A549 (cell line): ENCODE results near the gene PLCB3. TPM values are rescaled to one million over a fixed set of nuclear protein-coding genes. Genes with fewer than 3 reads are reported as not detected.

Experiments used
- ATAC-seq, 2 experiments: fragments of 200-7000 bp in 1 of 2; fragments of >200 bp in 1 of 2; cut with Nextera tagmentation in 1 of 2; cut with Tn5 transposase in 1 of 2; 3 replicates each; pipeline versions ENCODE4 v1.8.0 to v1.9.1; 2018 to 2020; ENCODE audit warnings: mild to moderate bottlenecking in 1 of 2, moderate library complexity in 1 of 2
- CTCF ChIA-PET: fragments of 300-600 bp; sonication (Branson Sonifier 250); formaldehyde crosslinking; extraction: SDS; loops from one replicate; lab custom pipeline; 2021; ENCODE audit warnings: antibody characterized with exemption, inconsistent platforms; lab: Yijun Ruan, JAX
- POLR2A ChIA-PET: fragments of 350-600 bp; formaldehyde crosslinking; extraction: SDS; loops from one replicate; lab custom pipeline; 2021; ENCODE audit warnings: antibody characterized with exemption, inconsistent platforms; lab: Yijun Ruan, JAX
- DNase-seq, 2 experiments: peaks; one replicate each; pipeline versions ENCODE4 v3.0.0 to v3.0.0-alpha.2; 2011 to 2016; ENCODE audit warnings: low read depth in 1 of 2, low spot score in 1 of 2
- FAIRE-seq: peaks from 2 replicates; lab custom pipeline; 2011; peaks lifted over from hg19 to GRCh38; lab: Jason Lieb, UNC
- H3K27ac ChIP-seq, 2 experiments: fragments of >200 bp; sonication (Bioruptor Twin); formaldehyde crosslinking; 3 replicates each; pipeline ENCODE4 v1.5.1; 2016 to 2017
- H3K4me1 ChIP-seq: fragments of >200 bp; sonication (Bioruptor Twin); formaldehyde crosslinking; 3 replicates; pipeline ENCODE4 v1.6.1; 2016
- H3K4me2 ChIP-seq: fragments of >200 bp; sonication (Bioruptor Twin); formaldehyde crosslinking; 3 replicates; pipeline ENCODE4 v1.6.1; 2016
- H3K4me3 ChIP-seq: fragments of >200 bp; sonication (Bioruptor Twin); formaldehyde crosslinking; 3 replicates; pipeline ENCODE4 v1.5.1; 2016
- H3K9me3 ChIP-seq: fragments of >200 bp; sonication (Bioruptor Twin); formaldehyde crosslinking; 3 replicates; pipeline ENCODE4 v1.6.1; 2016
- ATOH8 ChIP-seq: fragments of 250-450 bp; sonication (Bioruptor Pico); IDR thresholded peaks from 2 replicates; pipeline ENCODE4 v1.5.0; 2020; ENCODE audit warnings: low read depth, mild to moderate bottlenecking, moderate library complexity
- CBX2 ChIP-seq: fragments of 200-600 bp; sonication (generic); IDR thresholded peaks from 2 replicates; pipeline ENCODE4 v1.6.1; 2016; ENCODE audit warnings: low read depth, mild to moderate bottlenecking, borderline replicate concordance
- CBX8 ChIP-seq: fragments of 200-600 bp; sonication (generic); IDR thresholded peaks from 2 replicates; pipeline ENCODE4 v1.6.1; 2016
- CEBPB ChIP-seq, 2 experiments: fragments of >200 bp in 1 of 2; sonication (Bioruptor Twin) in 1 of 2; formaldehyde crosslinking in 1 of 2; IDR thresholded peaks; 2 replicates each; pipeline ENCODE4 v1.6.1; 2012 to 2016
- CHD2 ChIP-seq: fragments of 150-350 bp; IDR thresholded peaks from 2 replicates; pipeline ENCODE4 v1.6.1; 2014; ENCODE audit warnings: low read length; ENCODE audit not compliant: partially characterized antibody
- EP300 ChIP-seq, 2 experiments: fragments of >200 bp; sonication (Bioruptor Twin); formaldehyde crosslinking; IDR thresholded peaks; 2 replicates in 1 of 2; 3 replicates in 1 of 2; pipeline ENCODE4 v1.6.1; 2016 to 2017
- ESRRA ChIP-seq: fragments of 150-350 bp; IDR thresholded peaks from 2 replicates; pipeline ENCODE4 v1.6.1; 2014; ENCODE audit warnings: mild to moderate bottlenecking, low read length, borderline replicate concordance
- FOSB ChIP-seq: fragments of 250-450 bp; sonication (Bioruptor Pico); IDR thresholded peaks from 2 replicates; pipeline ENCODE4 v1.5.0; 2020; ENCODE audit warnings: mild to moderate bottlenecking, moderate library complexity
- FOSL2 ChIP-seq, 2 experiments: fragments of 450-650 bp in 1 of 2; fragments of >200 bp in 1 of 2; sonication (Bioruptor Twin) in 1 of 2; formaldehyde crosslinking; IDR thresholded peaks; 2 replicates each; pipeline versions ENCODE4 v1.5.0 to v1.6.1; 2016 to 2020; ENCODE audit warnings: mild to moderate bottlenecking in 1 of 2, moderate library complexity in 1 of 2
- GATA3 ChIP-seq: IDR thresholded peaks from 2 replicates; pipeline ENCODE4 v1.6.1; 2012; ENCODE audit warnings: borderline replicate concordance
- HDAC2 ChIP-seq: fragments of 200-600 bp; sonication (generic); IDR thresholded peaks from 2 replicates; pipeline ENCODE4 v1.6.1; 2016
- HES2 ChIP-seq: fragments of >200 bp; sonication (Bioruptor Twin); formaldehyde crosslinking; IDR thresholded peaks from 2 replicates; pipeline ENCODE4 v1.6.1; 2016
- HEYL ChIP-seq: fragments of 250-450 bp; sonication (Bioruptor Pico); IDR thresholded peaks from 2 replicates; pipeline ENCODE4 v1.8.0; 2021; ENCODE audit warnings: mild to moderate bottlenecking, moderate library complexity
- HMGXB4 ChIP-seq: fragments of 250-450 bp; sonication (Bioruptor Pico); IDR thresholded peaks from 2 replicates; pipeline ENCODE4 v1.5.0; 2021; ENCODE audit warnings: mild to moderate bottlenecking, moderate library complexity, borderline replicate concordance
- HOXA7 ChIP-seq: fragments of 250-450 bp; sonication (Bioruptor Pico); IDR thresholded peaks from 2 replicates; pipeline ENCODE4 v1.5.0; 2020; ENCODE audit warnings: mild to moderate bottlenecking, moderate library complexity
- JUN ChIP-seq, 2 experiments: fragments of >200 bp; sonication (Bioruptor Twin); formaldehyde crosslinking; IDR thresholded peaks; 2 replicates in 1 of 2; 3 replicates in 1 of 2; pipeline ENCODE4 v1.6.1; 2016 to 2017
- KDM5A ChIP-seq: fragments of 200-600 bp; sonication (generic); IDR thresholded peaks from 2 replicates; pipeline ENCODE4 v1.6.1; 2016; ENCODE audit warnings: antibody characterized with exemption, mild to moderate bottlenecking
- MAX ChIP-seq: IDR thresholded peaks from 2 replicates; pipeline ENCODE4 v1.6.1; 2012
- MAZ ChIP-seq: fragments of 150-350 bp; IDR thresholded peaks from 2 replicates; pipeline ENCODE4 v1.6.1; 2014; ENCODE audit warnings: antibody characterized with exemption, low read depth, low read length, borderline replicate concordance
- NFE2L2 ChIP-seq: fragments of 150-350 bp; conservative IDR thresholded peaks from 2 replicates; pipeline ENCODE4 v1.6.1; 2014; ENCODE audit warnings: low read length
- NPAS2 ChIP-seq: fragments of 250-450 bp; sonication (Bioruptor Pico); IDR thresholded peaks from 2 replicates; pipeline ENCODE4 v1.8.0; 2022; ENCODE audit warnings: mild to moderate bottlenecking, moderate library complexity, borderline replicate concordance
- PBX3 ChIP-seq: IDR thresholded peaks from 2 replicates; pipeline ENCODE4 v1.6.1; 2012
- PHF8 ChIP-seq: fragments of 200-600 bp; sonication (generic); IDR thresholded peaks from 2 replicates; pipeline ENCODE4 v1.6.1; 2016; ENCODE audit warnings: low read depth, mild to moderate bottlenecking, antibody characterized with exemption, moderate library complexity, borderline replicate concordance
- POLR2A ChIP-seq: IDR thresholded peaks from 2 replicates; pipeline ENCODE4 v1.6.1; 2012; ENCODE audit warnings: mild to moderate bottlenecking, low read length
- POLR2AphosphoS2 ChIP-seq: conservative IDR thresholded peaks from 2 replicates; pipeline ENCODE4 v1.6.1; 2012; ENCODE audit warnings: low read length, improper control_type of control experiment, inconsistent platforms
- RARB ChIP-seq: fragments of 250-450 bp; sonication (Bioruptor Pico); IDR thresholded peaks from 2 replicates; pipeline ENCODE4 v1.8.0; 2021; ENCODE audit warnings: mild to moderate bottlenecking, moderate library complexity
- RNF2 ChIP-seq: fragments of 200-600 bp; sonication (generic); IDR thresholded peaks from 2 replicates; pipeline ENCODE4 v1.6.1; 2016; ENCODE audit warnings: low read depth, mild to moderate bottlenecking, antibody characterized with exemption, moderate library complexity, borderline replicate concordance
- SREBF2 ChIP-seq: fragments of 450-650 bp; IDR thresholded peaks from 2 replicates; pipeline ENCODE4 v1.6.1; 2014; ENCODE audit warnings: mild to moderate bottlenecking, moderate library complexity
- TFCP2L1 ChIP-seq: fragments of 250-450 bp; sonication (Bioruptor Pico); IDR thresholded peaks from 2 replicates; pipeline ENCODE4 v1.5.0; 2021; ENCODE audit warnings: mild to moderate bottlenecking
- TP53 ChIP-seq: fragments of 250-450 bp; sonication (Bioruptor Pico); IDR thresholded peaks from 2 replicates; pipeline ENCODE4 v1.5.0; 2021; ENCODE audit warnings: mild to moderate bottlenecking, moderate library complexity
- ZC3H11A ChIP-seq: fragments of 450-650 bp; IDR thresholded peaks from 2 replicates; pipeline ENCODE4 v1.6.1; 2014; ENCODE audit warnings: antibody characterized with exemption, mild to moderate bottlenecking
- ZNF302 ChIP-seq: fragments of 250-450 bp; sonication (Bioruptor Pico); IDR thresholded peaks from 2 replicates; pipeline ENCODE4 v1.9.0; 2021; ENCODE audit warnings: inconsistent platforms, mild to moderate bottlenecking, moderate library complexity
- WGBS: methylation state at CpG from one replicate; pipeline ENCODE4 v1.1.6; 2017; ENCODE audit errors: missing lambda C conversion rate; 5-methylcytosine and 5-hydroxymethylcytosine counted together
- polyA plus RNA-seq, 4 experiments: library from polyadenylated mRNA; depleted of rRNA in 3 of 4; stranded (reverse); fragments of >200 nt; fragmentation: RNase III in 1 of 4; extraction: RNeasy Plus Mini Kit Qiagen cat#74134 plus additional on column Dnase treatment in 1 of 4; gene quantifications; 2 replicates in 3 of 4; 3 replicates in 1 of 4; pipeline ENCODE4 v1.2.3, GENCODE V29; 2011 to 2017

PLCB3 gene
- polyA plus RNA-seq, 2 of the 4 experiments (the other 2 are of a cell fraction): 8.8 to 21.2 TPM

- Histone ChIP-seq H3K4me1 (peaks cover 17% of the 10 kb centered on the region; the same call in 1 of the 3 replicates), H3K4me3 (no peak overlapping the region), H3K4me2 (peak overlapping the region; percentile 86), H3K9me3 (no peaks in the 10 kb centered on the region)
- POLR2A ChIA-PET: interaction anchor here (4.1 to 5.8 kb wide), 2 partner anchors 13 to 22 kb away, joined by 17 to 49 read pairs; partner anchors contain the start of gene ESRRA
- no peak for ATAC-seq
- WGBS: 97% methylated on average over 3 of the region's 3 CpGs
- FAIRE-seq: no peak
- DNase-seq: no peak
- no peak for TF ChIP-seq PHF8
- TF ChIP-seq CHD2: no peak
- TF ChIP-seq NFE2L2: no peak
- no peak for TF ChIP-seq ZNF302 (CRISPR knock-in tag)
- no peak for TF ChIP-seq MAX
- no peak for TF ChIP-seq POLR2A
- no peak for TF ChIP-seq GATA3
- no peak for TF ChIP-seq TP53 (CRISPR knock-in tag)
- TF ChIP-seq POLR2AphosphoS2: no peak
- TF ChIP-seq KDM5A: no peak
- no peak for TF ChIP-seq FOSB
- no peak for TF ChIP-seq MAZ
- no peak for TF ChIP-seq FOSL2 (IDR thresholded peaks at IDR 0.05)
- no peak for TF ChIP-seq FOSL2 (CRISPR knock-in tag; IDR thresholded peaks at IDR 0.05)
- TF ChIP-seq EP300 (IDR thresholded peaks at IDR 0.05): no peak
- no peak for TF ChIP-seq HMGXB4 (CRISPR knock-in tag)
- no peak for TF ChIP-seq ATOH8 (CRISPR knock-in tag)
- no peak for TF ChIP-seq HES2
- TF ChIP-seq CBX2: no peak
- no peak for TF ChIP-seq HDAC2
- no peak for TF ChIP-seq HOXA7 (CRISPR knock-in tag)
- TF ChIP-seq, all 56 proteins: peak for 0
- H3K27ac ChIP-seq: peak overlapping the region in 1 of 2 experiments; percentile 98; a peak in 2 of 6 replicates
- CTCF ChIA-PET: interaction anchor here (0.8 to 20.5 kb wide), 5 partner anchors 12 to 72 kb away, joined by 3 to 448 read pairs (median 7); partner anchors contain the start of genes CATSPERZ, ESRRA and PLCB3
Observed at GRCh38 chr11:64283092-64283491, 31.8 kb downstream of the PLCB3 start.

GRCh38 chr11:64284048-64284961 lies 33.0 kb downstream of the PLCB3 start, which contains the start of gene BAD:
Gene BAD (minus strand): TSS chr11:64284665. CDS start chr11:64284368, 297 bp downstream.
- peak within 1 kb of the TSS; percentile 63 for H3K4me3 ChIP-seq
- peak within 1 kb of the TSS; percentile 93 to 98 for H3K27ac ChIP-seq
- POLR2A ChIA-PET: interaction anchor here (0.7 to 5.8 kb wide), 6 partner anchors 8 to 42 kb away, joined by 3 to 49 read pairs (median 8); partner anchors contain the start of genes ESRRA, FKBP2, PRDX5 and TRMT112
- H3K4me2 ChIP-seq: peak within 1 kb of the TSS; percentile 86
- peak; percentile 39 for FAIRE-seq
- peak; percentile 82 to 93 for ATAC-seq
- H3K9me3 ChIP-seq: no peaks in the 10 kb centered on the region
- CTCF ChIA-PET: interaction anchor here (1.0 to 20.5 kb wide), 6 partner anchors 10 to 41 kb away, joined by 3 to 448 read pairs (median 5); partner anchors contain the start of genes CATSPERZ, ESRRA, PLCB3 and PPP1R14B
- peaks cover 17% of the 10 kb centered on the region; the same call in 1 of the 3 replicates for H3K4me1 ChIP-seq
- DNase-seq: peak; percentile 93 to 97
- 5% methylated on average over 17 of the region's 44 CpGs for WGBS
- TF ChIP-seq ZC3H11A (no peak), JUN (IDR thresholded peaks at IDR 0.05) (peak in 1 of 2 experiments; percentile 4; a peak in 1 of 5 replicates), CBX8 (no peak), PHF8 (peak; percentile 44; the same call in 1 of the 2 replicates), RARB (no peak), HDAC2 (no peak), RNF2 (no peak), POLR2A (peak; percentile 27), GATA3 (no peak), SREBF2 (no peak), TFCP2L1 (CRISPR knock-in tag) (no peak), HEYL (CRISPR knock-in tag) (no peak), PBX3 (peak; percentile 75; the same call in 1 of the 2 replicates), ESRRA (no peak), EP300 (IDR thresholded peaks at IDR 0.05) (no peak), HES2 (no peak), NPAS2 (CRISPR knock-in tag) (no peak), CBX2 (no peak), FOSB (no peak), CEBPB (IDR thresholded peaks at IDR 0.05) (no peak)
